Measurements from ENCODE around the gene MAP3K3.

MAP3K3 gene

DNA sequence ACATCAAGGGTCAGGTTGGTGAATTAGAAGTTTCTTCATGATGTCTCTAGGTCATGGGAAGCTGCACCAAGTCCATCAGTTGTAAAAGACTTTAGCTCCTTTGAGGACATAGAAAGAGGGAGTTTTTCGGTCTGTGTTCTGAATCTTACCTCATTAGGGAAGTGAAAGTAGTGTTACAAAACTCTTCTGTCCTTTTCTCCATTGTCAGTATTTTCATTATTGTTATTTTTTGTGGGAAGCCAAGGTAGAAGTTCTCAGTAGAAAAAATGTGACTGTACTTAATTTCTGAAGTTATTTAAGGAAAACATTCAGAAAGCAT, 24.2 kb downstream of the MAP3K3 start:
- Histone ChIP-seq H3K27me3 (replicated peaks; ENCODE audit: control insufficient read depth, insufficient read depth, low read length) (no peaks in the 10 kb centered on the region), H3K36me3 (ENCODE audit: control insufficient read depth, insufficient read depth, low read length) (peaks cover under 1% of the 10 kb centered on the region; the same call in 1 of the 2 replicates), H3K4me3 (replicated peaks; ENCODE audit: low read depth, low read length) (no peak overlapping the region)
- TF ChIP-seq, protein P1, sequence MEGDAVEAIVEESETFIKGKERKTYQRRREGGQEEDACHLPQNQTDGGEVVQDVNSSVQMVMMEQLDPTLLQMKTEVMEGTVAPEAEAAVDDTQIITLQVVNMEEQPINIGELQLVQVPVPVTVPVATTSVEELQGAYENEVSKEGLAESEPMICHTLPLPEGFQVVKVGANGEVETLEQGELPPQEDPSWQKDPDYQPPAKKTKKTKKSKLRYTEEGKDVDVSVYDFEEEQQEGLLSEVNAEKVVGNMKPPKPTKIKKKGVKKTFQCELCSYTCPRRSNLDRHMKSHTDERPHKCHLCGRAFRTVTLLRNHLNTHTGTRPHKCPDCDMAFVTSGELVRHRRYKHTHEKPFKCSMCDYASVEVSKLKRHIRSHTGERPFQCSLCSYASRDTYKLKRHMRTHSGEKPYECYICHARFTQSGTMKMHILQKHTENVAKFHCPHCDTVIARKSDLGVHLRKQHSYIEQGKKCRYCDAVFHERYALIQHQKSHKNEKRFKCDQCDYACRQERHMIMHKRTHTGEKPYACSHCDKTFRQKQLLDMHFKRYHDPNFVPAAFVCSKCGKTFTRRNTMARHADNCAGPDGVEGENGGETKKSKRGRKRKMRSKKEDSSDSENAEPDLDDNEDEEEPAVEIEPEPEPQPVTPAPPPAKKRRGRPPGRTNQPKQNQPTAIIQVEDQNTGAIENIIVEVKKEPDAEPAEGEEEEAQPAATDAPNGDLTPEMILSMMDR (IDR thresholded peaks at IDR 0.05; ENCODE audit: insufficient read depth, low read length, poor library complexity, severe bottlenecking), result no peak
- peak; percentile 51 for DNase-seq (ENCODE audit: extremely low read depth, insufficient read length)

DNA sequence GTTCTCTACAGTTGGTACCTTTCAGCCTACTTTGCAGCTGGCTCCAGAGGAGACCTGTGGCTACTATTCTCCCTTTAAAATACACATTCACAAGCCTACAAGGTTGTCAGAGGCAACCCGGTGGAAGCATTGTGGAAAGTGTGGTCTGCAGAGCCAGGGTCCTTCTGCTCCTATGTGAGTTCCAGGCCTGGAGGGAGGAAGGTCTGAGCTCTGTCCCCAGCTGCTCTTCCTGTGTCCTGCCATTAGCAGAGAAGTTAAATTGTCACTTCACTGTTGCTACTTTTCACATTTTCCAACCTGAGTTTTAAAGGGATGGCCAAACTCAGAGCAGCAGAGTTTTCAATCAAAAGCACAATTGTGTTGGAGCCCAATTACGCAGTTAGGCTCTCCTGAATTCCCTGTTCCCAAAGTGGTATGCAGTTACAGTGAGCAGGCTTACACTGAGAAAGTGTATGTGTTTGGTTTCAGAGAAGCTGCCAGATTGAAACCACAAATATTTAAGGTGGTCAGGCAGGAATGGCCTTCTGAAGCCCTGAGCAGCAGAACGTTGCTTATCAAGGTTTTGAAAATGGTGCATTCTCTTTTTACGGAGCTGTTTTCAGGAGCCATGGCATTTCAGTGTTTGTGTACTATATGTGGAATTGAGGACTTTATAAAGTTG, 25.0 kb downstream of the MAP3K3 start:
- no peak for DNase-seq (ENCODE audit: extremely low read depth, insufficient read length)
- TF ChIP-seq, protein P1 (IDR thresholded peaks at IDR 0.05; ENCODE audit: insufficient read depth, low read length, poor library complexity, severe bottlenecking), result no peak
- Histone ChIP-seq H3K36me3 (ENCODE audit: control insufficient read depth, insufficient read depth, low read length) (no peaks in the 10 kb centered on the region; the same call in 1 of the 2 replicates), H3K27me3 (replicated peaks; ENCODE audit: control insufficient read depth, insufficient read depth, low read length) (no peaks in the 10 kb centered on the region), H3K4me3 (replicated peaks; ENCODE audit: low read depth, low read length) (no peak overlapping the region)

DNA sequence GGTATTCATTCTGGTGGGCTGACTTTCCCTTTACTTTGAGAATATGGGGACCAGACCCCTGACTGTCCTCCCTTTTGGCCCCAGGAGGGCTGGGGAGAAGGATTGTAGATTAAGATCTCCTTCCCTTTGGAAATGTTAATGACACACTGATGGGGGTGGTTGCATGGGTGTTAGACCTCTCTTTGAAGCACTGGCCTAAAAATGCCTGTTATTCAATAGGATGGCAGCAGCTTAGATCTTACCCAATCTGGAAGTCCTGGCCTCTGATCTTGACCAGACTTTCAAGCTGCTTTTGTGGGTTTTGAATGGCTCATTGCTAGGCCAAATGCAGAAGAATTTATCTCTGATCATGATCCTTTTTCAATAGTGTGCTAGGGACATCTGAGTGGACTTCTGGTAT, 25.7 kb downstream of the MAP3K3 start:
- H3K36me3 ChIP-seq (ENCODE audit: control insufficient read depth, insufficient read depth, low read length), result no peaks in the 10 kb centered on the region; the same call in 1 of the 2 replicates
- TF ChIP-seq, protein P1 (IDR thresholded peaks at IDR 0.05; ENCODE audit: insufficient read depth, low read length, poor library complexity, severe bottlenecking), result no peak

DNA sequence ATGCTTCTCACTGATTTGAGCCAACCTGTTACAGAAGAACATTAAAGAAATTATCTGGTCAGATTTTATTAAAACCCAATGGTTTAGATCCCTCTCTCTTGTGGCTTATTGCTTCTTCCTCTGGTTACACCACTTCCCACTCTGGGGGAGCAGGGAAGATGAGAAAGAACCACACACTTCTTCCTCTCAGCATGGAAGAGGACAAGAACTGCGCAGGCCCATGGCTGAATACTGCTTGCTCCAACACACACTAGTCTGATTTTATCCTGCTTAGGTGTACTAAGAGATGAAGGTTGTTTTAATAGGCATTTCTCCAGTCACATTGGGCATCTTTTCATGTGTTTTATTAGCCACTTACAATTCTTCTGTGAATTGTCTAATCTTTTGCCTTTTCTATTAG, 27.6 kb downstream of the MAP3K3 start:
- Histone ChIP-seq H3K27me3 (replicated peaks; ENCODE audit: control insufficient read depth, insufficient read depth, low read length) (no peaks in the 10 kb centered on the region), H3K36me3 (ENCODE audit: control insufficient read depth, insufficient read depth, low read length) (peaks cover 1% of the 10 kb centered on the region; the same call in 1 of the 2 replicates), H3K4me3 (replicated peaks; ENCODE audit: low read depth, low read length) (no peak overlapping the region)
- no peak for DNase-seq (ENCODE audit: extremely low read depth, insufficient read length)
- TF ChIP-seq, protein P1 (IDR thresholded peaks at IDR 0.05; ENCODE audit: insufficient read depth, low read length, poor library complexity, severe bottlenecking), result no peak

More for the DNA sequence above, 25.7 kb downstream of the MAP3K3 start:
- H3K4me3 ChIP-seq (replicated peaks; ENCODE audit: low read depth, low read length), result no peak overlapping the region
- no peaks in the 10 kb centered on the region for H3K27me3 ChIP-seq (replicated peaks; ENCODE audit: control insufficient read depth, insufficient read depth, low read length)
- DNase-seq (ENCODE audit: extremely low read depth, insufficient read length), result no peak

DNA sequence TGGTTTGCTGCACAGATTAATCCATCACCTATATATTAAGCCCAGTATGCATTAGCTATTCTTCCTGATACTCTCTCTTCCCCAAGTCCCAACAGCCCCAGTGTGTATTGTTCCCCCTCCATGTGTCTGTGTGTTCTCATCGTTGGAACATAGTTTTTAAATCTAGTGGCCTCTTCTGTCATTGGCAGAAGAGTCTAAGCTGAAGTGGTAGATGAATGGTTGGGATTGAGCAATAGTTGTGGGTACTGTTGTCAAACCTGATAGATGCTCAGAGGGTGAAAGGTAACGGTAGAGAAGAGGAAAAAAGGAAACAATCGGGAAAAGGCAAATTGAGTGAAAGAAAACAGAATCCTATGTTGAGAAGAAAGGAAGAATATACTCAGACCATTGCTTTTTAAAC, 29.9 kb downstream of the MAP3K3 start:
- H3K27me3 ChIP-seq (replicated peaks; ENCODE audit: control insufficient read depth, insufficient read depth, low read length), result no peaks in the 10 kb centered on the region
- TF ChIP-seq, protein P1 (IDR thresholded peaks at IDR 0.05; ENCODE audit: insufficient read depth, low read length, poor library complexity, severe bottlenecking), result no peak
- no peak for DNase-seq (ENCODE audit: extremely low read depth, insufficient read length)
- peaks cover 1% of the 10 kb centered on the region; the same call in 1 of the 2 replicates for H3K36me3 ChIP-seq (ENCODE audit: control insufficient read depth, insufficient read depth, low read length)
- H3K4me3 ChIP-seq (replicated peaks; ENCODE audit: low read depth, low read length), result no peak overlapping the region

DNA sequence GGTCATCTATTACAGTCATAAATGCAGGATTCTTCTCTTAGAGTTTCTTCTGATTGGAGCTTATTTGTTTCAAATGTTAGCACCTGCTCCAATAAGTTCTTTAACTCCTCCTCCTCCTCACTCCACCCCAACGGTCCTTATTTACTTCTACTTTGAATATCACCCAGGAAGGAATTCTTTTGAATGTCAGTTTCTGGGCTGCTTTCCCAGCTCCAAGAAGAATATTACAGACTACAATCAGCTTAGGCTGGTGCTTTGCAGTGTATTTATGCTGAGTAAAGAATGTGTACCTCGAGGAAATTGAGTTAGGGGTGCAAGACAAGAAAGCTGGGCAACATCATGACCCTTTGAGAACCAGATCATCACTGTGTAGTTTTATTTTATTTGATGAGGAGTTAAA, 30.8 kb downstream of the MAP3K3 start:
- H3K36me3 ChIP-seq (ENCODE audit: control insufficient read depth, insufficient read depth, low read length), result peaks cover 5% of the 10 kb centered on the region
- no peaks in the 10 kb centered on the region for H3K27me3 ChIP-seq (replicated peaks; ENCODE audit: control insufficient read depth, insufficient read depth, low read length)
- no peak for DNase-seq (ENCODE audit: extremely low read depth, insufficient read length)
- H3K4me3 ChIP-seq (replicated peaks; ENCODE audit: low read depth, low read length), result no peak overlapping the region
- TF ChIP-seq, protein P1 (IDR thresholded peaks at IDR 0.05; ENCODE audit: insufficient read depth, low read length, poor library complexity, severe bottlenecking), result no peak
